Type B pancreatic cell (in vitro differentiated cells): Measurements from ENCODE around the gene SAP25. TPM values are rescaled to one million over a fixed set of nuclear protein-coding genes. Genes with fewer than 3 reads are reported as not detected.
A peak's percentile ranks its signal among the peaks of the same experiment; 100 is the strongest.

Experiments
- DNase-seq: peaks from one replicate; pipeline ENCODE4 v3.0.0; 2021; ENCODE audit warnings: mixed read lengths; ENCODE audit not compliant: unreplicated experiment; ENCODE audit errors: extremely low spot score
- H3K27ac Mint-ChIP-seq: 2 replicates; pipeline ENCODE4 v1.8.0; 2021; ENCODE audit warnings: mild to moderate bottlenecking, mixed read lengths
- H3K27me3 Mint-ChIP-seq: 2 replicates; pipeline ENCODE4 v1.8.0; 2021; ENCODE audit warnings: mixed read lengths
- H3K36me3 Mint-ChIP-seq: 2 replicates; pipeline ENCODE4 v1.8.0; 2021; ENCODE audit warnings: mixed read lengths
- H3K4me1 Mint-ChIP-seq: one replicate; pipeline ENCODE4 v1.8.0; 2021; ENCODE audit warnings: mixed read lengths; ENCODE audit not compliant: unreplicated experiment
- H3K4me3 Mint-ChIP-seq: 2 replicates; pipeline ENCODE4 v1.8.0; 2021; ENCODE audit warnings: mild to moderate bottlenecking, mixed read lengths
- H3K9me3 Mint-ChIP-seq: 2 replicates; pipeline ENCODE4 v1.8.0; 2021; ENCODE audit warnings: mixed read lengths
- total RNA-seq: library from RNA; stranded (reverse); gene quantifications from 2 replicates; pipeline ENCODE4 v1.2.1, GENCODE V29; 2021; ENCODE audit warnings: low replicate concordance
- TF ChIP-seq, protein P1 (sequence below): fragments of 200-600 bp; sonication (generic); conservative IDR thresholded peaks from 2 replicates; pipeline ENCODE4 v1.5.0; 2021; ENCODE audit warnings: antibody characterized with exemption, mild to moderate bottlenecking

SAP25 gene
- total RNA-seq, 1 donor from 2014 or later: 5.6 TPM

GRCh38 chr7:100584683-100585510 is 11.2 kb upstream of the SAP25 start:
- peaks cover 3% of the 10 kb centered on the region for H3K27me3 Mint-ChIP-seq
- no peak for DNase-seq
- peaks cover 23% of the 10 kb centered on the region for H3K4me1 Mint-ChIP-seq
- TF ChIP-seq, protein P1, sequence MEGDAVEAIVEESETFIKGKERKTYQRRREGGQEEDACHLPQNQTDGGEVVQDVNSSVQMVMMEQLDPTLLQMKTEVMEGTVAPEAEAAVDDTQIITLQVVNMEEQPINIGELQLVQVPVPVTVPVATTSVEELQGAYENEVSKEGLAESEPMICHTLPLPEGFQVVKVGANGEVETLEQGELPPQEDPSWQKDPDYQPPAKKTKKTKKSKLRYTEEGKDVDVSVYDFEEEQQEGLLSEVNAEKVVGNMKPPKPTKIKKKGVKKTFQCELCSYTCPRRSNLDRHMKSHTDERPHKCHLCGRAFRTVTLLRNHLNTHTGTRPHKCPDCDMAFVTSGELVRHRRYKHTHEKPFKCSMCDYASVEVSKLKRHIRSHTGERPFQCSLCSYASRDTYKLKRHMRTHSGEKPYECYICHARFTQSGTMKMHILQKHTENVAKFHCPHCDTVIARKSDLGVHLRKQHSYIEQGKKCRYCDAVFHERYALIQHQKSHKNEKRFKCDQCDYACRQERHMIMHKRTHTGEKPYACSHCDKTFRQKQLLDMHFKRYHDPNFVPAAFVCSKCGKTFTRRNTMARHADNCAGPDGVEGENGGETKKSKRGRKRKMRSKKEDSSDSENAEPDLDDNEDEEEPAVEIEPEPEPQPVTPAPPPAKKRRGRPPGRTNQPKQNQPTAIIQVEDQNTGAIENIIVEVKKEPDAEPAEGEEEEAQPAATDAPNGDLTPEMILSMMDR: no peak
- H3K4me3 Mint-ChIP-seq: peak overlapping the region; percentile 97
- no peaks in the 10 kb centered on the region for H3K36me3 Mint-ChIP-seq
- H3K27ac Mint-ChIP-seq: peak overlapping the region; percentile 99
- H3K9me3 Mint-ChIP-seq: no peaks in the 10 kb centered on the region

DNA sequence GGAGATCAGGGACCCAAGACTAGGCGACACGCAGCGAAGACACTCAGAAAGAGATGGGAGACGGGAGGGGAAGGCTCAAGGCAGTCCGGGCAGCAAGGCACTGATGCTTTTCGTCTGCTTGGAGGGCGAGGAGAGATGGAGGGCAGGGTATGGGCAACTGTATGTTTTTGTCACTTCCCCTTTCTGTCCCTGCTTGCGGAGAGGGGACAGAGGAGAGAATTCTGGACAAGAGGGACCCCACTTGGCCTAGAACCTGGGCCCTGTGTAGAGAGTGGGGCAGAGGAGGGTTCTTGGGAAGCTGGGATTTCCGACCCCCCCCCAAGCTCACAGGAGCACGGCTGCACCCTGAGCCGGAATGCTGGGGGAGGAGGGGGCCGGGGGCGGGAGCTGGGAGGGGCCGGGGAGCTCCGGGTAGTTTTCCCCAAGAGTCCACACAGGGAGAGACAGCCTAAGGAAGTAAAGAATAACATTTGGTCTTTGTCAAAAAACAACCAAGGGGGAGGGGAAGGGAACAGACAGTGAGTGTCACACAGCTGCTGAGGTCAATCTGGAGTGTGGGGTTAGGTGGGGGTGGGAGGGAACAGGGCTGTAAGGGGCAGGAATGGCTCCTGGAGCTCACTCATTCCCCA is 10.5 kb upstream of the SAP25 start:
- peaks cover 15% of the 10 kb centered on the region for H3K4me1 Mint-ChIP-seq
- TF ChIP-seq, protein P1: no peak
- DNase-seq: no peak
- H3K9me3 Mint-ChIP-seq: no peaks in the 10 kb centered on the region
- peaks cover 1% of the 10 kb centered on the region for H3K27me3 Mint-ChIP-seq
- peak overlapping the region; percentile 97 for H3K4me3 Mint-ChIP-seq
- H3K36me3 Mint-ChIP-seq: no peaks in the 10 kb centered on the region
- H3K27ac Mint-ChIP-seq: peak overlapping the region; percentile 99

DNA sequence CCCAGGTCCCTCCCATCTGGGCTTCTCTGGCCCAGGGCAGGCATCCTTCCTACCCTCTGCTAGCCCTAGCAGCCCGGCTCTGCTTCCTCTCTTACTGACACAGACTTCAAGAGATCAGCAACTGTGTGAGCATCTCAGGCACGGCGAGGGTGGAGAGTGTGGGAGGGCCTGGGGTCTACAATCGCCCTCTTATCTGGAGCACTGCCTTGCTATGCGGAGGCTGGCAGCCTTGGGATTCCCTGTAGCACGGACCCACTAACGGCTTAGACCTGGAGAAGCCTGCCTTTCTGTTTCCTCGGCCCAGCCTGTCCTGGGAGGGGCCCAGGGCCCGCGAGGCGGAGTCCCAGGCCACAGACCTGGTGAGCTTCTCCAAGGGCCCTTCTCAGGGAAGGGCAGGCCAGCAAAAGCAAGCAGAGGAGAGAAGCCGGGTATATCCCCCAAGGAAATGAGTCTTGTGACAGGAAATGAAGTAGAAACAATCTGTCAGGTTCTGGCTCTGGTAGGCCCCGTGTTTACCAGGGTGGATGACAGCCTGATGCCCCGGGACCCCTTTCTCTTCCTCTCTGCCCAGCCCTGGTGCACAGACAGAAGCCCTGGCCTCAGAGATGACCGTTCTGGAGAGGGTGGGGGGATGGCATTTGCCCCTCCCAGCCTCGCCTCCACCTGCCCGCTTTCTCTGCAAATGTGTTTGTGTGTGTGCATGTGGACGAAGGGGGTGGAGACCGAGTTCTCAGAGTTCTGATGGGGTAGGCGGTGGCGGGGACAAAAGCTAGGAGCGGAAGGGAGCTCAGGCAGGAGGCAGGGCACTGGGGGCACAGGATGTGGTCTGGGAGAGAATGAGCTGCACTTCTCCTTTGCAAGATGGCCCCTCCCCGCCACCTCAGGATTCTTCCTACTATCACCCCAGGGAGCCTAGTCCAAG is 9.7 kb upstream of the SAP25 start:
- H3K27me3 Mint-ChIP-seq: no peaks in the 10 kb centered on the region
- H3K27ac Mint-ChIP-seq: peak overlapping the region; percentile 99
- TF ChIP-seq, protein P1: no peak
- H3K4me3 Mint-ChIP-seq: peak overlapping the region; percentile 97
- no peaks in the 10 kb centered on the region for H3K36me3 Mint-ChIP-seq
- H3K4me1 Mint-ChIP-seq: peaks cover 10% of the 10 kb centered on the region
- H3K9me3 Mint-ChIP-seq: no peaks in the 10 kb centered on the region
- no peak for DNase-seq

DNA sequence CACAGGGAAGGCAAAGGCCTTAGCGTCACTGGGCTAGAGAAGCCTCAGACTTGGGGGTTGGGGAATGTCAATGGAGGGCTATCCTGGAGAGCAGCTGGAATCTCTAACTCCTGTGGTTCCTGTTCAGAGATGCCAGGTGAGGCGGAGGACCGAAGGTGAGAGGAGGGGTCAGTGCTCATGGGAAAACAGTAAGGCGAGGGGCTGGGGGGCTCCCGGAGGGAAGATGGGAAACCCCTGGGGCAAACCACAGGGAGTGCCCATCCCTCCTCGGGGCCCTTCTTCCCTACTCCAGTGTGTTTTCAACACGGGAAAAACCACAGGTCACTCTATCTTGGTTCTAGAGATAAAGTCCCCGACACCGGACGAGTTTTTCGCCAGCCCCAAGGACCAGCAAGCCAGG is 8.9 kb upstream of the SAP25 start:
- no peaks in the 10 kb centered on the region for H3K27me3 Mint-ChIP-seq
- H3K27ac Mint-ChIP-seq: peak overlapping the region; percentile 99
- H3K4me1 Mint-ChIP-seq: peaks cover 7% of the 10 kb centered on the region
- no peaks in the 10 kb centered on the region for H3K9me3 Mint-ChIP-seq
- H3K4me3 Mint-ChIP-seq: peak overlapping the region; percentile 65
- no peaks in the 10 kb centered on the region for H3K36me3 Mint-ChIP-seq
- TF ChIP-seq, protein P1: no peak
- no peak for DNase-seq

DNA sequence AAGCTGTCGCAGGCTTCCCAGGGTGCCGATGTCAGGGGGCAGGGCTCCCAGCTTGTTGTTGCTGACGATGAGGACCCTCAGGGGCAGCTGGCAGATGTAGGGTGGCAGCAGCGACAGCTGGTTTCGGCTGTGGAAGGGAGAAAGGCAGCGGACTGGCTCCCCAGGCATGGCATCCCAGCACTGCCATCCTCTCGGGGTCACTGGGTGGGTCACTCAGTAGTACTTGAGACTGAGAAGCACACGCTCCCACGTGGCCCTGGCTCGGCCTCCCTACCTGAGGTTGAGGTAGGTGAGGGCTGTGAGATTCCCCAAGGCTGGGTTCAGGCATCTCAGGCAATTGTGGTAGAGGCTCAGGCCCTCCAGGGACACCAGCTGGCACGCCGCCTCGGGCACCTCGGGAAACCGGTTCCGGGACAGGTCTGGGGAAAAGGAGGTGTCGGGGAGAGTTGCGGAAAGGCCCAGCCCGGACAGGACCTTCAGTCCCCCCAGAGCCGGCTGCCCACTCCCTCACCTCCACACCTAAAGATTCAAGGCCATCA is 8.4 kb upstream of the SAP25 start:
- no peaks in the 10 kb centered on the region for H3K27me3 Mint-ChIP-seq
- no peaks in the 10 kb centered on the region for H3K36me3 Mint-ChIP-seq
- peaks cover 7% of the 10 kb centered on the region for H3K4me1 Mint-ChIP-seq
- H3K4me3 Mint-ChIP-seq: peak overlapping the region; percentile 65
- H3K27ac Mint-ChIP-seq: no peak overlapping the region
- no peak for DNase-seq
- no peaks in the 10 kb centered on the region for H3K9me3 Mint-ChIP-seq
- TF ChIP-seq, protein P1: no peak
